MM.1S (cell line): Measurements from ENCODE around the gene VSTM4.

Experiments used
- EZH2 ChIP-seq: fragments of 300-600 bp; sonication (generic); optimal IDR thresholded peaks from 2 replicates; pipeline ENCODE3; 2017; ENCODE audit warnings: low read depth, mild to moderate bottlenecking, antibody characterized with exemption, low read length, mixed read lengths
- TF ChIP-seq, protein P1 (sequence below): fragments of 300-600 bp; sonication (generic); IDR thresholded peaks from 2 replicates; pipeline ENCODE4 v1.5.1; 2016; ENCODE audit warnings: antibody characterized with exemption, low read length, mixed read lengths

- TF ChIP-seq, protein P1, sequence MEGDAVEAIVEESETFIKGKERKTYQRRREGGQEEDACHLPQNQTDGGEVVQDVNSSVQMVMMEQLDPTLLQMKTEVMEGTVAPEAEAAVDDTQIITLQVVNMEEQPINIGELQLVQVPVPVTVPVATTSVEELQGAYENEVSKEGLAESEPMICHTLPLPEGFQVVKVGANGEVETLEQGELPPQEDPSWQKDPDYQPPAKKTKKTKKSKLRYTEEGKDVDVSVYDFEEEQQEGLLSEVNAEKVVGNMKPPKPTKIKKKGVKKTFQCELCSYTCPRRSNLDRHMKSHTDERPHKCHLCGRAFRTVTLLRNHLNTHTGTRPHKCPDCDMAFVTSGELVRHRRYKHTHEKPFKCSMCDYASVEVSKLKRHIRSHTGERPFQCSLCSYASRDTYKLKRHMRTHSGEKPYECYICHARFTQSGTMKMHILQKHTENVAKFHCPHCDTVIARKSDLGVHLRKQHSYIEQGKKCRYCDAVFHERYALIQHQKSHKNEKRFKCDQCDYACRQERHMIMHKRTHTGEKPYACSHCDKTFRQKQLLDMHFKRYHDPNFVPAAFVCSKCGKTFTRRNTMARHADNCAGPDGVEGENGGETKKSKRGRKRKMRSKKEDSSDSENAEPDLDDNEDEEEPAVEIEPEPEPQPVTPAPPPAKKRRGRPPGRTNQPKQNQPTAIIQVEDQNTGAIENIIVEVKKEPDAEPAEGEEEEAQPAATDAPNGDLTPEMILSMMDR: no peak
- no peak for TF ChIP-seq EZH2
These were observed 20.7 kb downstream of the VSTM4 start for GRCh38 chr10:49094646-49095045.
